Brain microvascular endothelial cell (primary cell): ENCODE results near the gene ZBTB12.
A peak's percentile ranks its signal among the peaks of the same experiment; 100 is the strongest.
"Not testable (repeated sequence)": the region's sequence is repeated elsewhere in the genome, so short reads cannot be mapped to it uniquely, and the experiment has no call there.

Source experiments
- DNase-seq: peaks from one replicate; pipeline ENCODE4 v3.0.0-alpha.2; 2020
- H3K27ac ChIP-seq: fragments of 250-450 bp; sonication (Bioruptor Pico); 2 replicates; pipeline ENCODE4 v1.5.1; 2020; ENCODE audit warnings: mild to moderate bottlenecking, moderate library complexity
- H3K27me3 ChIP-seq: fragments of 250-450 bp; sonication (Bioruptor Pico); replicated peaks from 2 replicates; pipeline ENCODE4 v1.5.1; 2020; ENCODE audit warnings: mild to moderate bottlenecking
- H3K36me3 ChIP-seq: fragments of 250-450 bp; sonication (Bioruptor Pico); replicated peaks from 2 replicates; pipeline ENCODE4 v1.5.1; 2020; ENCODE audit warnings: mild to moderate bottlenecking
- H3K4me3 ChIP-seq: 2 replicates; pipeline ENCODE4 v1.5.1; 2011; ENCODE audit warnings: low read depth, mild to moderate bottlenecking, control low read depth, low read length, moderate library complexity
- CTCF ChIP-seq: IDR thresholded peaks from 2 replicates; pipeline ENCODE4 v1.5.1; 2011; ENCODE audit warnings: low read depth, mild to moderate bottlenecking, moderate library complexity, low read length, control low read depth, inconsistent platforms; ENCODE audit errors: missing control alignments
- in situ Hi-C: cut with HindIII; loops from 2 replicates; pipeline ENCODE4 v1.10.0; 2017; ENCODE audit warnings: low sequenced_read_pairs, low pct_ligation_motif_present

ZBTB12 gene

GRCh38 chr6:31874836-31875572, 26.9 kb downstream of the ZBTB12 start:
- H3K27me3 ChIP-seq = no peaks in the 10 kb centered on the region
- no peak overlapping the region for H3K4me3 ChIP-seq
- no peak for DNase-seq
- H3K27ac ChIP-seq = no peak overlapping the region
- no peak for TF ChIP-seq CTCF
- in situ Hi-C loops = no loop called here
- peaks cover 9% of the 10 kb centered on the region for H3K36me3 ChIP-seq

- Histone ChIP-seq H3K36me3 (peaks cover under 1% of the 10 kb centered on the region), H3K27me3 (no peaks in the 10 kb centered on the region), H3K4me3 (no peak overlapping the region), H3K27ac (no peak overlapping the region)
- TF ChIP-seq CTCF = no peak
- DNase-seq = no peak
- in situ Hi-C loops = no loop called here
Observed at GRCh38 chr6:31874084-31874670, 27.7 kb downstream of the ZBTB12 start.

- Histone ChIP-seq H3K27ac (no peak overlapping the region), H3K4me3 (no peak overlapping the region), H3K36me3 (no peaks in the 10 kb centered on the region), H3K27me3 (no peaks in the 10 kb centered on the region)
- TF ChIP-seq CTCF = no peak
- in situ Hi-C loops = no loop called here
- no peak for DNase-seq
Observed at GRCh38 chr6:31871046-31871659, 30.7 kb downstream of the ZBTB12 start.

GRCh38 chr6:31870385-31870921, 31.4 kb downstream of the ZBTB12 start:
- in situ Hi-C loops = no loop called here
- TF ChIP-seq CTCF = peak; percentile 17
- H3K27me3 ChIP-seq = no peaks in the 10 kb centered on the region
- no peak overlapping the region for H3K4me3 ChIP-seq
- no peak overlapping the region for H3K27ac ChIP-seq
- DNase-seq = no peak
- H3K36me3 ChIP-seq = no peaks in the 10 kb centered on the region

- no peaks in the 10 kb centered on the region for H3K27me3 ChIP-seq
- H3K27ac ChIP-seq = no peak overlapping the region
- no peaks in the 10 kb centered on the region for H3K36me3 ChIP-seq
- H3K4me3 ChIP-seq = no peak overlapping the region
- no peak for DNase-seq
- no peak for TF ChIP-seq CTCF
- in situ Hi-C loops = no loop called here
Observed at GRCh38 chr6:31869343-31869742, 32.5 kb downstream of the ZBTB12 start.

GRCh38 chr6:31868658-31868971, 33.3 kb downstream of the ZBTB12 start:
- H3K36me3 ChIP-seq, H3K27me3 ChIP-seq, H3K27ac ChIP-seq, in situ Hi-C loops, DNase-seq, H3K4me3 ChIP-seq: not testable (repeated sequence)
